ENCODE data around the gene AKAP8L.

GRCh38 chr19:15396436-15396835 lies 22.4 kb downstream of the AKAP8L start:
- TF ChIP-seq JUND (IDR thresholded peaks at IDR 0.05) (no peak), YY1 (IDR thresholded peaks at IDR 0.05) (no peak), CTCF (IDR thresholded peaks at IDR 0.05; ENCODE audit: low read depth, low read length, missing input control) (no peak)
